ENCODE data around the gene EGFL7. TPM values are rescaled to one million over a fixed set of nuclear protein-coding genes. Genes with fewer than 3 reads are reported as not detected.

Gene EGFL7
- total and polyA plus RNA-seq, 7 donors = 6.0 to 75.6 (median 43.4) TPM

- 35 to 84% methylated on average over 11 of the region's 11 CpGs for WGBS, 2 donors
- Histone ChIP-seq H3K27me3 (no peaks in the 10 kb centered on the region), H3K4me1 (peaks cover 0 to 45% (median 28%) of the 10 kb centered on the region in 4 donors), H3K9me3 (no peaks in the 10 kb centered on the region), H3K36me3 (no peaks in the 10 kb centered on the region), H3K27ac (peak overlapping the region in 1 of 4 donors; percentile 14), H3K4me3 (no peak overlapping the region)
- TF ChIP-seq EP300 (IDR thresholded peaks at IDR 0.05) = no peak
- no peak for TF ChIP-seq POLR2A (IDR thresholded peaks at IDR 0.05)
- no peak for TF ChIP-seq POLR2AphosphoS5 (IDR thresholded peaks at IDR 0.05)
- TF ChIP-seq CTCF (IDR thresholded peaks at IDR 0.05) = no peak
- DNase-seq = no peak
- intact Hi-C loops (cut with DNase I) = loop anchor here (5.0 kb wide), 1 partner anchor 208 kb away; no protein-coding TSS in a partner anchor
Measured at GRCh38 chr9:136694872-136695247, 32.1 kb downstream of the EGFL7 start.

- Histone ChIP-seq H3K27me3 (no peaks in the 10 kb centered on the region), H3K27ac (peak overlapping the region in 1 of 4 donors; percentile 14), H3K4me3 (no peak overlapping the region), H3K9me3 (no peaks in the 10 kb centered on the region), H3K4me1 (peaks cover 0 to 45% (median 28%) of the 10 kb centered on the region in 4 donors), H3K36me3 (no peaks in the 10 kb centered on the region)
- TF ChIP-seq EP300 (IDR thresholded peaks at IDR 0.05) = no peak
- TF ChIP-seq POLR2A (IDR thresholded peaks at IDR 0.05) = no peak
- no peak for TF ChIP-seq CTCF (IDR thresholded peaks at IDR 0.05)
- TF ChIP-seq POLR2AphosphoS5 (IDR thresholded peaks at IDR 0.05) = no peak
- 18 to 60% methylated on average over 10 of the region's 10 CpGs for WGBS, 2 donors
- intact Hi-C loops (cut with DNase I) = no loop called here
- DNase-seq = no peak
Measured at GRCh38 chr9:136695435-136695895, 32.7 kb downstream of the EGFL7 start.

DNA sequence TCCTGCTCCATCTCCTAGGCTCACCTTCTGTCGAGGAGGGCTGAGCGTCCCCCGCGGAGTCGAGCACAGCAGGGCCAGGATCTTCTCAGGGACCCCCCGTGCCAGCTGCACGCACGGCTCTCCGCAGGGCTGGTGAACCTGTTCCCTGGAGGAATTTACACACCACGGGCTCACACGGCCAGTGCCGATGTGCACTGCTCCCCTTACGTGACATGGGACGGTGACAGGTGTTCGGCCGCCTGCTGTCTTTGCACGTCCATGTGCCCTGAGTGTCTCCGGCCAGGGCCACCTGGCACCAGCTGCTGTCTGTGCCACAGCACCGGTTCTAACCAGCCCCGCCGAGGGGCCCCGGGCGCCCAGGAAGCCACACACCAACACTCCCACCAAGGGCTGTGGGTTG is 33.2 kb downstream of the EGFL7 start:
- intact Hi-C loops (cut with DNase I) = no loop called here
- Histone ChIP-seq H3K27me3 (no peaks in the 10 kb centered on the region), H3K4me1 (peaks cover 0 to 45% (median 28%) of the 10 kb centered on the region in 4 donors), H3K9me3 (no peaks in the 10 kb centered on the region), H3K27ac (peak overlapping the region in 1 of 4 donors; percentile 14), H3K36me3 (no peaks in the 10 kb centered on the region), H3K4me3 (no peak overlapping the region)
- no peak for DNase-seq
- no peak for TF ChIP-seq EP300 (IDR thresholded peaks at IDR 0.05)
- TF ChIP-seq POLR2A (IDR thresholded peaks at IDR 0.05) = no peak
- no peak for TF ChIP-seq POLR2AphosphoS5 (IDR thresholded peaks at IDR 0.05)
- 56 to 64% methylated on average over 23 of the region's 23 CpGs for WGBS, 2 donors

- no peaks in the 10 kb centered on the region for H3K36me3 ChIP-seq
Measured at GRCh38 chr9:136696502-136696901, 33.8 kb downstream of the EGFL7 start.

More at GRCh38 chr9:136696502-136696901, 33.8 kb downstream of the EGFL7 start:
- TF ChIP-seq EP300 (IDR thresholded peaks at IDR 0.05) (no peak), POLR2A (IDR thresholded peaks at IDR 0.05) (no peak), POLR2AphosphoS5 (IDR thresholded peaks at IDR 0.05) (no peak), CTCF (IDR thresholded peaks at IDR 0.05) (no peak)
- no peak overlapping the region for H3K27ac ChIP-seq
- intact Hi-C loops (cut with DNase I) = no loop called here
- H3K4me1 ChIP-seq = peaks cover 0 to 43% (median 26%) of the 10 kb centered on the region in 4 donors
- H3K27me3 ChIP-seq = no peaks in the 10 kb centered on the region
- DNase-seq = no peak
- WGBS, 2 donors = 69 to 77% methylated on average over 9 of the region's 9 CpGs
- H3K4me3 ChIP-seq = no peak overlapping the region
- H3K9me3 ChIP-seq = no peaks in the 10 kb centered on the region

All from sigmoid colon (tissue), 7 donors.